Activated T-cell treated with anti-CD3 and anti-CD28 coated beads for 1 hour (primary cell): ENCODE data around the gene CRB2.
A peak's percentile ranks its signal among the peaks of the same experiment; 100 is the strongest.

Source experiments
- DNase-seq: peaks from one replicate; pipeline ENCODE4 v3.0.0-alpha.2; 2020; ENCODE audit warnings: low read depth

CRB2 gene

DNA sequence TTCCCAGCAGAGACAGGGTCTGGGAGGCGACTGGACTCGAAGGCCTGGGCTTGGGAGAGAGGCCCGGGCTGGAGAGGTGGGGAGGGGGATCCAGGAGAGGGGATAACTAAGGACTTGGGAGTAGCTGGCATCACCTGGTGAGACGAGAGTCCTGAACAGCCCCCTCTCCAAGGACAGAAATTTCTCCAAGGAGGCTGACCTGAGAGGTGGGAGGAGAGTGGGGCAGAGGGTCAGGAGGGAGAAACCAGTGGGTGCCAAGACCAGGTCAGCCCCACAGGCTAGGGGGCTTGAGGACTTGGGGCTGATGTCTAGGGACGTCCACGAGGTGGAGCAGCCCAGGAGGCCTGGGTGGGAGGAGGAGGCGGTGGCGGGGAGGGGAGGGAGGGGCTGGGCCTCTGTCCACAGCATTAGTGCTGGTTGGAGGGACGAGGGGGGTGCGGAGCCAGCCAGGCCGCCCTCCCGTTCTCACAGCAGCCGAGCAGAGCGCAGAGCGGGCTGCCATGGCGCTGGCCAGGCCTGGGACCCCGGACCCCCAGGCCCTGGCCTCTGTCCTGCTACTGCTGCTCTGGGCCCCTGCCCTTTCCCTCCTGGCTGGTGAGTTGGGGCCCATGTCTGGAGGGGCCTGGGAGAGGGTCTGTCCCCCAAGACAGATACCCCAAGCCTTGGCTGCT, at the start of gene CRB2:
Gene CRB2, plus strand, starts transcription at position 437 of the 671 bp plus-strand sequence. Its CDS starts 64 bp downstream, at position 501.
- DNase-seq: no peak

DNA sequence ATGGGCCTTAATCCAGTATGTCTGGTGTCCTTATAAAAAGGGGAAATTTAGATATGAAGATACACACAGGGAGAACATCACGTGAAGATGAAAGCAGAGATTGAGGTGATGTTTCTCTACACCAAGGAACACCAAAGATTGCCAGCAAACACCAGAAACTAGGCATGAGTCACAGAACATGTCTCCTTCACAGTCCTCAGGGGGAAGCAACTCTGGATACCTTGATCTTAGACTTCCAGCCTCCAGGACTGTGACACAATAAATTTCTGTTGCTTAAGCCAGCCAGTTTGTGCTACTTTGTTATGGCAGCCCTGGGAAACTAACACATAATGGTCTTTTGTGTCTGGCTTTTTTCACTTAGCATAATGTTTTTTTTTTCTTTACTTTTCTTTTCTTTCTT, 46.4 kb upstream of the CRB2 start:
- DNase-seq: no peak

DNA sequence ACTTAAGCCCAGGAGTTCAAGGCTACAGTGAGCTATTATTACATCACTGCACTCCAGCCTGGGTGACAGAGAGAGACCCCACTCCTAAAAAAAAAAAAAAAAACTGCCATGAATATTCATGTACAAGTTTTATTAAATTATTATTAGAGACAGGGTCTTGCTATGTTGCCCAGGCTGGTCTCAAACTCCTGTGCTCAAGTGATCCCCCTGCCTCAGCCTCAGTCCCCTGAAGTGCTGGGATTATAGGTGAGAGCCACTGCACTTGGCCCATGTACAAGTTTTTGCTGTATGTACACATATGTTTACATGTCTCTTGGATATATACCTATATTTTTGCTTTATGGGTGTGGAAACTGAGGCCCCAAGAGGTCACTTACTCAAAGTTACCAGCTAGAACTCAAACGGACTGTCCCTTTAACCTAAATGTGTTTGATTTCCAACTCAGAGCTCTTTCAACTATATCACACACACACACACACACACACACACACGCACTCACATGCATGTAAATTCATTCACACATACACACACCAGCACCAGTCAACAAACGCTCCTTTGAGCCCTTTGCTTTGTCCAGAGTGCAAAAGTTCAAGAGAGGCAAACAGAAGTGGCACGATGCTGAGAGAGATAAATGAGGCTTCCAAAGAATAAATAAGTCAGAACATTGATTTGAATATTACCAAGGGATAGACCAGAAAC, 45.3 kb upstream of the CRB2 start:
- DNase-seq: no peak

DNA sequence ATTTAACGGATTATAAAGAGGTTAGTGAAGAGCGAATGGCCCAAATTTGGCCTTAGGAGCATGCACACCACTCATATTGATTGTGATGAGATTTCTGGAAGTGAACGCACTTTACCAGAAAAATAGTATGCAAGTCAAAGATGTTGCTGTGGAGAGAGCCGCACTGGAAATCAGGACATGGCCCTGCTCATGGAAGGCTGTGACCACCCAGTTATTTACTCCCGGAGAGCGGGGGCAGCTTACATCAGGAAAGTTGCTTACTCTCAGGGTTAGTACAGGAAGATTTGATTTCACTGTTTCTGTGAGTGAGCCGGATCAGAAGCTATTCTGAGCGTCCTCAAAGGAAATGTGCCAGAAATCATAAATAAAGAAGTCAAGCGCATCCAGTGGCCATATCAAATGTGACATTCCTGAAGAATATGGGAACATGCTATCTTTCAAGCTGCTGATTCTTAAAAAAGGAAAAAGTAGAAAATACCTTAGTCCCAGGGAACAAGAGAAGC, 44.7 kb upstream of the CRB2 start:
- DNase-seq: no peak

DNA sequence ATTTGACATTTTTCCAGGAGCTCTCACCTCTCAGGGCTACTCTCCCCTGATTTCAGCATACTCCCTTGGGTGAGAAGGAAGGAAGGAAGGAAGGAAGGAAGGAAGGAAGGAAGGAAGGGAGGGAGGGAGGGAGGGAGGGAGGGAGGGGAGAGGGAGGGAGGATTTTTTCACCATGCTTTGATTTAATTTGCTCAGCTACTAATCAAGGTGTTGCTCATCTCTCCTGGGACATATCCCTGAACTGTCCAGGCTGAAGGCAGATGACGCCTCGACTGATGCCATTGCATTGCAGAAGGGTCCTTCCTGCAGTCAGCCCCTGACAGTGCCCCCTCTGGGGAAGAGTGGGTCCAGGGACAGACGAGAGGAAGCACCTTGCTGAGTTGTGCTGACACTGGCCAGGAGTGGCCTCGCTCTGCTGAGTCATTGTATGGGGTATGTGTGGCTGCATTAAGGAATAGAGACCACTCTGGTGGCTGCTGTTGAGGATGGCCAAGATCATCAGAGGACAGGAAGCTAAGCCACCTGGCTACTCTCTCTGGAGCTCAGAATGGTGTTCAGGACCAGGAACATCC, 43.6 kb upstream of the CRB2 start:
- DNase-seq: no peak

DNA sequence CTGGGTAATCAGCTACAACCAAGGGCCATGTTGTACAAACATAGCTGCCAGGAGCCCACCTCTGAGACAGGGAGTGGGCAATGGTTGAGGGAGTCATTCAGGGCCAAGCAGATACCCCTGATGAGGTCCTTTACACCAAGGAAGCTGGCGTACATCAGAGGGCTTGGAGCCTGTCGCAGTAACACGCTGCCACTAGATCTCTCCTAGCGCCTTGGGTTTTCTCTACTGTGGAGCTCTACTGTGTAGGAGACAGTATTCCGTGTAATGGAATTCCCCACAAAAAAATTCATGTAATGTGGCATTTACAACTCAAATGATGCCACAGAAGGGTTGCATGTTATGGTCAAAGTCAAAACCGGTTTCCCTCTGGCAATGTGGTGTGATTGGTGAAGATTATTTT, 41.4 kb upstream of the CRB2 start:
- no peak for DNase-seq

DNA sequence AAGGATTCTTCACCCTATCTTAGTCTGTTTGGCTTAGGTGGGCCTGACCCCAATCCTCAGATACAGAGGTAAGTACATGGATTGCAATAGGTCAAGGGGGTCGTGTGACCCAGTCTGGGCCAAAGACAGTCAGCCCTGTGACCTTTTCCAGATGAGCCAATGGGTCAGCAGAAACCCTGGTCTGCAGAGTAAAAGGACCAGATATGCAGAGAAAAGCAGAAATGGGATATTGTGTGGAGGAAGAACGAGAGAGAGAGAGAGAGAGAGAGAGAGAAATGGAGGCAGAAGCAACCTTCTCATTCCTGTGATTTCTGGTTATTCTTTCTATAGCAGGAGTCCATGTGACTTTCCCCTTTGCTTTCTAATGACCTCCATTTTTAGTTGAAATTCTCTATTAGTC, 40.4 kb upstream of the CRB2 start:
- no peak for DNase-seq

DNA sequence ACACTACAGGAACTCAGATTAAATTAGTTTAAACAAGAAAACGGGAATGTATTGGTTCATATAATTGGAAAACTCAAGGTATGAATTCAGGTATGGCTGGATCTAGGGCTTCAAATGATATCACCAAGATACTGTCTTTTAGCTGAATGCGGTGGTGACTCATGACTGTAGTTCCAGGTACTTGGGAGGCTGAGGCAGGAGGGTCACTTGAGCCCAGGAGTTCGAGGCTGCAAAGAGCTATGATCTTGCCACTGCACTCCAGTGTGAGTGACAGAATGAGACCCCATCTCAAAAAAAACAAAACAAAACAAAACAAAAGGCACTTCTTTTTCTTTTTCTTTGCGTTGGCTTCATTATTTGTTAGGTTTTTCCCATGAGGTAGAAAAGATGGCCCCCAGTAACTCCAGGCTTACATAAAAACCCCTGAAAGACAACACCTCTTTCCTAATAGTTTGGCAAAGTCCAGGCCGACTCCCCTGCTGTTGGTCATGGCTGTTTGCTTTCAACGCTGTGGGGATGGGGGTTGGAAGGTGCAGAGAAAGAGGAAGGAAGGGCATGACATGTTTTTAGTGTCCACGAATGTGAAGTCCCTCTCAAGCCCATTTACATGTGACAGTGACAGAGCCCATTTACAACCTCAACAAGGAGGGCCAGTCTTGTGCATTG, 39.8 kb upstream of the CRB2 start:
- DNase-seq: no peak

DNA sequence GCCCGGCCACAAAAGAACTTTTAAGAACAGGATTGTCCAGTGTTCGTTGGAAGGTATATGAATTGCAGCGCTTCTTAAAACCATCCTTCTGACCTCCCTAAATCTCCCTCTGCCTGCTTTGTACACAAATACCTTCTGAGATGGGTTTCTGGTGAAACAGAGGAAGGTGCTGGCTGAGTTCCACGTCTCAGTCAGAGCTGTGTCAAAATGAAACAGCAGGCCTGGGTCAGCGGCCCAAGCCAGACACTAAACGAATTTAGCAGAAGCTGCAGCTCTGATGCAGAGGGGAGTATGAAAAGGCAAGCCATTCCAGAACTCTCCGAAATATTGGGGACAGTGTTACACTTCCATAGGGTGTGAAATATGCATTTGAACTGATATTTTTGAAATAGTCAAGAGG, 37.8 kb upstream of the CRB2 start:
- DNase-seq: no peak

DNA sequence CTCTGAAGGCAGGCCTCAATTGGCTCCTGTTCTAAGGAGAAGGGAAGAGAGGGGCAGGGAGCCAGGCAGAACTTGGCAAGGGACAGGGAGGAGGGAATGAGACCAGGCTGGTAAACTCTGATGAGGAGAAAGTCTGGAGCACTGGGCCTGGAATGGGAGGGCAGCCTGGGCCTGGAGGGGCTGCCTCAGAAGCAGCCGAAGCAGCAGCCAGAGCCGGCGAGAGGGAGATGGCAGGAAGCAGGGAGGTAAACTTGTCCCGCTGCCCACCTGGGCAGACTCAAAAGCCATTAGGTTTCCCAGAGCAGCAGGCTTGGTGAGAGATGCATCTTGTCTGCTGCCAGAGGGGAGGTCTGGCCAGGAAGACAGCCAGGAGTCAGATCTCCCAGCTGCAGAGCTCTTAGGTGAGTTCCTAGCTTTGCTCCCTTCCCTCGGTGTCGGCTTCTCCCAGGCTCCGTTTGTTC, 37.0 kb upstream of the CRB2 start:
- DNase-seq: no peak

DNA sequence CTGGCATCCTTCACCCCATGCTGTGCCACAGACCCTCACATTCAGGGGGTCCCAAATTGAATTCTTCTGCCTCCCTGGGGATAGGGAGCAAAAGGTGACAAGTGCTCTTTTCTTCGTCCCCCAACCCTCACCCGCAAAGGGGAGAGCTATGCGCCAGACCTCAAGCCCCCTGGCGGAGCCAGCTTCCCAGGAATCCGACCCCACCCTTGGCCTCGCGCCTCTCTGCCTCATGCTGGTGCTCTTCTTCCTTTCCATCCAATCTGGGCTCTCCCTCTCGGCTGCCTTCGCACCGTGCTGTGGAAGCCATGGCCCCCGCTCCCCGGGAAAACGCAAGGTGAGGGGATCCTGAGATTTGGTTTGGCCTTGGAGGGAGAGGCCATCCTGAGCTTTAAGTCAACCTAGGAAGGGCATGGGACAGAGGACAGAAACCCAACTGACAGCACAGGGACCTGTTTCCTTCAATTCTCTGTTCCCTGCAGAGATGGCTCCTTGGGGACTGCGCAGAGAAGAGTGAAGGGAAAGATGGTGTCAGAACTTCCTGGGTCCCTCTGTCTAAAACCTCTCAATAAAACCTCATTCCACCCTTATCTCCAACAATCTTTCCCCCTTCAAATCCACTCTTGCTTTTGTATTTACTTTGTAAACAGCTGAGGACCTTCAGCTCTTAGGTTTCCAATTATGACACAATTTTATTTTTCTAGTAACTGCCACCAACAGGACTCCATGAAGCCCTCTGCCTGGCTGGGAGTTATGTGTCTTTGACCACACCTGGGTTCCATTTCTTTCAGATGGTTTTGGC, 36.3 kb upstream of the CRB2 start:
- DNase-seq: no peak

DNA sequence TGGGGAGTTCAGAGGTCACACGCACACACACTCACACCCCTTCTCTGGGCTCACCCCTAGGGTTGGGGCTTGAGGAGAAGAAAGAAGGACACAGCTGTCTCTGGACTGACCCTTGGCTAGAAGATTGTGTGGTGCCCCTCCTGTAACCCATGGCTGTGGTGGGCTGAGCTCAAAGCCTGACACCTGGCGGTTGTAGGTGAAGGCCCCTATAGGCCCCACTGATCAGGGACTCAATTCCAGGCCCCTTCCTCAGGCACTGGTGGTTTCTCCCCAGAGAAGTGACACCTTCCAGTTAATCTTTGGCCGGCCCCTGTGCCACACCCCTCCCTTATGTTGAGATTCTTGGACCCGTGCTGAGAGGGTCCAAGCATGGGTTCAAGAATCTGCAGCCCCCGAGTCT, 35.2 kb upstream of the CRB2 start:
- no peak for DNase-seq

DNA sequence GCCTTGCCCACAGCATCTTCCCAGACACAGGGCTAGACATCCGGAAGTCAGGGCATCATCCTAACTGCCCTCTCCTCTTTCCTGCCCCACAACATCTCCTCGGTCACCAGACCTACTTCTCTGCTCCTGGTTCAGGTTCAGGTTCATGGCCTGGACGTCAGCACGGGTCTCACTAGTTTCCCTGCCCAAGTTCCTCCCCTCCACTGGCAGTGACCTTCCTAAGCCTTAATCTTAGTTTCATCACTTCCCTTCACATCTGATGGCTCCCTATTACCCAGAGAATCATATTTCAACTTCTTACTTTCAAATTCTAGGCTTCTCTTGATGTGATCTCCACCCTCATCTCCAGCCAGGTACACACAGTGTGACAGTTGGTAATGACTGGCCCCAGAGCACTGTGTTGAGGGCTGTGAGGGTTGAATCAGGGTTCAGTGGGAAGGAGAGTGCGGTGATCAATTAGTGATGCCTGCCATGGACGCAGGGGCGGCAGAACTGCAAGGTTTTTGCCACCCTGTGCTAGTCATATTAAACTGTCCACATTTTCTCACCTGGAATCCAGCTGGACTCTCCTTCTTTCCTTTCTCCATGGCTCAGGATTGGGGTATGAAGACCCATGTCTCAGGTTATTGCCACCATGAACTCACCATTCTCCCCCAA, 34.3 kb upstream of the CRB2 start:
- DNase-seq: no peak

DNA sequence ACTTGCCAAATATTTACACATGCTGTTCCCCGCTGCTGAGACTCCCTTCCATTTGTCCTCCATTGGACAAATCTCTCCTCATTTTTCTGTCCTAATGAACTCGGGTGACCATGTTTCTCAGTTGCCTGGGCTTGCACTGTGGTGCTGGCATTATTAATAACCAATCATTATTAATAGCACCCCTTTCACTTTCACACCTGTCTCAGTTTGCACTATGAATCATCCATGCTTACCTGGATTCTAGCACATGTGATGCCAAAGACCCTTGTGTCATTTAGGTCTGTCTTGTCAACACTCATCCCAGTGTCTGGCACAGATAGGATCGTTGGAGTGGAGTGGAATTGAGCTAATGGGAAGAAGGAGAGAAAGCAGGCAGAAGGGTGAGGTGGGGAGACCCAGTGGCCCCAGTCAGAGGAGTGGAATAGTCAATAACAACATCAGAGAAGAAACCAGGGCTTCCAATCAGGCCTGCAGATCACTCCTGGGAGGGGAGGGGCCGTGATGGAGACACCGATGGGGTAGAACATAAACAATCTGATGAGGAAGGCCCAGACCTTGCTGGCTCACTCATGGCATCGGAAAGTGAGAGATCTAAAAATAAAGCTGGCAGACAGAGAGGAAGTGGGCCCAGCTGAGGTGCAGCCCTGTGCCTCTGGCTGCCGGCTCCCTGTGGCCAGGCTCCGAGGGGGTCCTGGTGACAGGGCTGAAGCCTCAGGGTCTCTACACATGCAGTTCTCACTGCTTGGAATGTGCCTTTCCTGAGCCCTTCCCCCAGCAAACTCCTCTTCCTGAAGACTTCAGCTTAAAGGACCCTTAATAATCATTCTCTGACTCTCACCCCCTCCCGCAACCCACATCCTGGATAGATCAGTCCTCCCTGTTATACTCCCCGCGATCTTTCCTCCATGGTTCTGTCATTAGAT, 33.5 kb upstream of the CRB2 start:
- DNase-seq: peak; percentile 56

DNA sequence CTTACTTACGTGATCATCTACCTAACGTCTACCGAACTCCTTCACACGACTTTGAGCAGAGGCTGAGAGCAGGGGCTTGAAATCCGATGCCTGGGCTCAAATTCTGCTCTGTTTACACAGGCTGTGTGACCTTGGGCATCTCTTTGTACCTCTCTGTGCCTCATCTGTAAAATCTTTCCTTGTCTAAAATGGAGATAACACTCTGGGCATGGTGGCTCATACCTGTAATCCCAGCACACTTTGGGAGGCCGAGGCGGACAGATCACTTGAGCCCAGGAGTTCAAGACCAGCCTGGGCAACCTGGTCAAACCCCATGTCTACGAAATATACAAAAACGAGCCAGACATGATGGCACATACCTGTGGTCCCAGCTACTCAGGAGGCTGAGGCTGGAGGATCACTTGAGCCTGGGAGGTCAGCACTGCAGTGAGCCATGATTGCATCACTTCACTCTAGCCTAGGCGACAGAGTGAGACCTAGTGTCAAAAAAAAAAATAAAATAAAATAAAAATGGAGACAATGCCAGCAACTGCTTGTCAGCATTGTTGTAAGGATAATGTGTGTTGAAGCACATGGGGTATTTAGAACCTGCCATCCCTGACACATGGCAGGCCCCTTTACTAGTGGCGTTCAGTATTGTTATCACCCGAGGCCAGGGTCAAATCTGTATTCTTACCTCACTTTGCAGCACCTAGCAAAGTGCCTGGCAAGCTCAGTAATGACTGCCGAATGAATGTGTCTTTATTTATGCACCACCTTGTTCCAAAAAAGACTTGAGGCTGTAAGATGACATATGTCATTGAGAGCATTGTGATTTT, 32.6 kb upstream of the CRB2 start:
- no peak for DNase-seq

DNA sequence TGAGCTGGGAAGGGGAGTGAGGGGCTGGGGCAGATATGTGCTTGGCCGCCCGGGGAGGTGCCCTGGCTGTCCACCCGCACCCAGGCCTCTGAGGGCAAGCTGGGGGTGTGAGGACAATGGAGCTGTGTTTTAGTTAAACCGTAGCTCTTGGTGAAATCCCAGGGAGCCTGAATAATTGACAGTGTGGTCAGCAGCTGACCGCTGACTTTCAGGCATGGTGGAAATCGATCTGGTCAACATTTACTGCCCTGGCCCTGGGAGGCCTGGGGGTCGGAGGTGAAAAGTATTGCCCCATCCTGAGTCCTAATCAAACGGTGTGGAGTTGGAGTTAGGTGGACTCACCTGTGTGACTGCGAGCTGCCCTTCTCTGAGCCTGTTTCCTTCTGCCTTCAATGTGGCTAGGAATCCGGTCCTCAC, 31.2 kb upstream of the CRB2 start:
- DNase-seq: no peak

DNA sequence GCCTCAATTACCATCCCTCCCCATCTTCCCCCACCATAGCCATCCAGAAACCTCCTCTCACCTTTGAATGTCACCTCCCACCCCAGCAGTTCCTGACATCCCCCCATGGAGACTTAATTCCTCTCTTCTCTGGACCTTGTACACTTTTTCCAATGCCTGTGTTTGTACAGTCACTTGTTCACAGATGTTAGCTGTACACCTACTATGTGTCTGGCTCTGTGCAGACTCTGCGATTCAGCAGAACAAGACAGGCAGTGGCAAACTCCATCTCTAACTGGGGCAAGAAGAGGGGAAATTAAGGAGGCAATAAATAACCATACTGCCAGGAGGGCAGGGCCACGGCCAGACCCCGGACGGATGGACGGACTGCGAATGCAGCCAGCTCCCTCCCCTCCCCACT, 29.8 kb upstream of the CRB2 start:
- no peak for DNase-seq

DNA sequence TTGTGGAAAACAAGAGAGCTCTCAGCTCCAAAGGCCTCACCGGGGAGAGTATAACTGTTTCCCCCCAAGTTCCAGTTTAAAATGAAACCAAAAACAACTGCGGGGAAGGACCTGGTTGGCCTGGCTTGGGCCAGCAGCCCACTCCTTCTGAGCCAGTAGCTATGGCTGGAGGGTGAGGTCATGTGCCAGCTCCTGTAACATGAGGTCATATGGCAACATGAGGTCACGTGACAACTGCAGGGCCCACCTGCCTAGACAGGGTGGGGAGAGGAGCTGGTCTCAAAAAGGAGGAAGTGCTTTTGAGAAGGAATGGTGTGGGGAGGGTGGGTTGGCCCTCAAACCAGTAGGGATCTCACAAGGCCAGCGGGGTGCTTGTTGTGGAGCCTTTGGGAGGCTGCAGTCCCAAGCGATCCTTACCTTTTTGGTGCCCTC, 29.3 kb upstream of the CRB2 start:
- DNase-seq: no peak

DNA sequence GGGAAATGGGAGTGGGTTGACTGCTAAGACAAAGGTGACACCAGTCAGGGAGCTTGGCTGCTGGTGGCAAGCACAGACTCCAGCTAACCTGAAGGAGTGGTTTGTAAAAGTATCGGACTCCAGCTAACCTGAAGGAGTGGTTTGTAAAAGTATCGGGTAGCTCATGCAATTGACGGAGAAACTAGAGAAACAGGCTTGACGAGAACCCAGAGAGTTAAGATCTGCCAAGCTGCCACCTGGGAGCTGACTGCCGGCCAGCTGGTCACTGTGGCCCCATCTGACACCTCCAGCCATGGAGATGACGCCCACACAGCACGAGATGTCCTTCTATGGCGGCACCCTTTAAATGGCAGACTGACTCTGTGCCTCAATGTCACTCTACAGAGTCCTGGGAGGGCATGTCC, 28.3 kb upstream of the CRB2 start:
- no peak for DNase-seq
